ENCODE data around the gene CNGB1. TPM values are rescaled to one million over a fixed set of nuclear protein-coding genes. Genes with fewer than 3 reads are reported as not detected.

CNGB1 gene
- polyA plus RNA-seq, 1 of the 3 experiments (the other 2 are of a cell fraction): 0.05 TPM

GRCh38 chr16:57995721-57996405 lies 24.9 kb upstream of the CNGB1 start:
- H4K20me1 ChIP-seq (ENCODE audit: insufficient read depth): 0 out of 2 replicates have a peak, but pooled peaks cover 6% of the 10 kb centered on the region
- WGBS (ENCODE audit: low lambda C conversion rate): 78% methylated on average over 14 of the region's 18 CpGs
- H3F3A ChIP-seq (replicated peaks; ENCODE audit: insufficient read depth): peaks cover under 1% of the 10 kb centered on the region
- no peaks in the 10 kb centered on the region for H3K9me2 ChIP-seq
- H3K27ac ChIP-seq (ENCODE audit: low read depth in 2 of 2, low read length in 1 of 2): no peak overlapping the region
- H3K9me3 ChIP-seq: no peaks in the 10 kb centered on the region
- H3K4me1 ChIP-seq (ENCODE audit: control insufficient read depth in 1 of 2, insufficient read depth in 2 of 2, low read depth in 1 of 2, low read length in 1 of 2): peaks cover 0 to 11% of the 10 kb centered on the region in 2 experiments; a peak in 1 of 4 replicates
- H3K4me3 ChIP-seq (ENCODE audit: low read depth in 2 of 2, low read length in 1 of 2): no peak overlapping the region
- H3K36me3 ChIP-seq (replicated peaks in 1 of 2; ENCODE audit: control insufficient read depth in 1 of 2, insufficient read depth in 2 of 2, low read length in 1 of 2): peaks cover 0 to 35% of the 10 kb centered on the region in 2 experiments
- H3K4me2 ChIP-seq: no peak overlapping the region
- CTCF ChIA-PET: interaction anchor here (1.6 kb wide), 1 partner anchor 90 kb away, joined by 4 read pairs; no protein-coding TSS in a partner anchor
- POLR2A ChIA-PET: no interaction called here
- TF ChIP-seq, protein P1, sequence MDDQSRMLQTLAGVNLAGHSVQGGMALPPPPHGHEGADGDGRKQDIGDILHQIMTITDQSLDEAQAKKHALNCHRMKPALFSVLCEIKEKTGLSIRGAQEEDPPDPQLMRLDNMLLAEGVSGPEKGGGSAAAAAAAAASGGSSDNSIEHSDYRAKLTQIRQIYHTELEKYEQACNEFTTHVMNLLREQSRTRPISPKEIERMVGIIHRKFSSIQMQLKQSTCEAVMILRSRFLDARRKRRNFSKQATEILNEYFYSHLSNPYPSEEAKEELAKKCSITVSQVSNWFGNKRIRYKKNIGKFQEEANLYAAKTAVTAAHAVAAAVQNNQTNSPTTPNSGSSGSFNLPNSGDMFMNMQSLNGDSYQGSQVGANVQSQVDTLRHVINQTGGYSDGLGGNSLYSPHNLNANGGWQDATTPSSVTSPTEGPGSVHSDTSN (IDR thresholded peaks at IDR 0.05): no peak
- TF ChIP-seq MEF2A (IDR thresholded peaks at IDR 0.05; ENCODE audit: borderline replicate concordance, low read depth): no peak
- TF ChIP-seq RFX5 (IDR thresholded peaks at IDR 0.05; ENCODE audit: low read length): no peak
- TF ChIP-seq USF2 (IDR thresholded peaks at IDR 0.05; ENCODE audit: borderline replicate concordance, low read depth, low read length): no peak
- no peak for TF ChIP-seq RXRA (IDR thresholded peaks at IDR 0.05; ENCODE audit: borderline replicate concordance, low read depth)
- TF ChIP-seq CTCF (IDR thresholded peaks at IDR 0.05): no peak
- no peak for TF ChIP-seq USF1 (IDR thresholded peaks at IDR 0.05; ENCODE audit: borderline replicate concordance, low read depth)
- TF ChIP-seq GABPA (IDR thresholded peaks at IDR 0.05; ENCODE audit: low read depth): no peak
- no peak for TF ChIP-seq GATA2 (CRISPR knock-in tag; IDR thresholded peaks at IDR 0.05)
- TF ChIP-seq FOSL2 (IDR thresholded peaks at IDR 0.05; ENCODE audit: borderline replicate concordance, low read depth): no peak
- no peak for TF ChIP-seq CHD2 (IDR thresholded peaks at IDR 0.05; ENCODE audit: low read length, partially characterized antibody)
- TF ChIP-seq SIN3A (IDR thresholded peaks at IDR 0.05; ENCODE audit: borderline replicate concordance, low read depth, low read length): no peak
- TF ChIP-seq, protein P2, sequence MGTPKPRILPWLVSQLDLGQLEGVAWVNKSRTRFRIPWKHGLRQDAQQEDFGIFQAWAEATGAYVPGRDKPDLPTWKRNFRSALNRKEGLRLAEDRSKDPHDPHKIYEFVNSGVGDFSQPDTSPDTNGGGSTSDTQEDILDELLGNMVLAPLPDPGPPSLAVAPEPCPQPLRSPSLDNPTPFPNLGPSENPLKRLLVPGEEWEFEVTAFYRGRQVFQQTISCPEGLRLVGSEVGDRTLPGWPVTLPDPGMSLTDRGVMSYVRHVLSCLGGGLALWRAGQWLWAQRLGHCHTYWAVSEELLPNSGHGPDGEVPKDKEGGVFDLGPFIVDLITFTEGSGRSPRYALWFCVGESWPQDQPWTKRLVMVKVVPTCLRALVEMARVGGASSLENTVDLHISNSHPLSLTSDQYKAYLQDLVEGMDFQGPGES (IDR thresholded peaks at IDR 0.05; ENCODE audit: low read depth, low read length): no peak
- TF ChIP-seq TAF1 (IDR thresholded peaks at IDR 0.05; ENCODE audit: borderline replicate concordance, low read depth, low read length): no peak
- TF ChIP-seq YY1 (IDR thresholded peaks at IDR 0.05; ENCODE audit: low read depth): no peak
- TF ChIP-seq NFIC (IDR thresholded peaks at IDR 0.05; ENCODE audit: borderline replicate concordance): no peak
- DNase-seq: no peak
- no peak overlapping the region for H3K9ac ChIP-seq
- H3K79me2 ChIP-seq (ENCODE audit: insufficient read depth): peaks cover 20% of the 10 kb centered on the region
- H3K27me3 ChIP-seq (ENCODE audit: insufficient read depth): no peaks in the 10 kb centered on the region
- no peak overlapping the region for H2AFZ ChIP-seq (ENCODE audit: low read depth)

All from SK-N-SH (cell line).